EH (cell line): ENCODE data around the gene DRAXIN.

Experiments used
- DNase-seq: peaks from one replicate; pipeline ENCODE4 v3.0.0-alpha.2; 2015; ENCODE audit warnings: low read depth

Gene DRAXIN

DNA sequence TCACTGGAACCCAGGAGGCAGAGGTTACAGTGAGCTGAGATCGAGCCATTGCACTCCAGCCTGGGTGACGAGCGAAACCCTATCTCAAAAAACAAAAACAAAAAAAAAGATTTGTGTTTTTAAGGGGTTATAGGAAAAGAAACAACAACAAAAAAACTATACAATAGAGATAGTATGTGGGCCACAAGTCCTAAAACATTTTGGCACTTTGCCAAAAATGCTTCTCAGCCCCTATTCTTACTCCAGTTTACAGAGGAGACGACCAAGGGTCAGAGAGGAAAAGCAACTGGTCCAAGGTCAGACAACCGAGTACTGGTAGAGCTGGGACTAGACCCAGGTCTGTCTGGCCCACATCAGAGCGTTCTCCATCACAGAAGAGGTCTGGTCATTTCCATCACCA lies 33.9 kb upstream of the DRAXIN start:
- DNase-seq: no peak

DNA sequence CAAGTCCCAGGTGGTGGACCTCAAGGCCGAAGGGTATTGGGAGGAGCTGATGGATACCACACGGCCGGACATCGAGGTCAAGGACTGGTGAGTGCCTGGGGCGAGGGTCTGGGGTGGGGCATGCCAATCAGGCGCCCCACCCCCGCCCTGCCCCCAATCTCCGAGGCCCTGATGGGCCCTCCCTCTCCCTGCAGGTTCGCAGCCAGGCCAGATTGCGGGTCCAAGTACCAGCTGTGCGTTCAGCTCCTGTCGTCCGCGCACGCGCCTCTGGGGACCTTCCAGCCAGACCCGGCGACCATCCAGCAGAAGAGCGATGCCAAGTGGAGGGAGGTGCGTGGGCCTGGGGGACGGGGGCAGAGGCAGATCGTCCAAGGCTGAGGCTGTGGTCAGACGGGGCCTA lies 33.0 kb upstream of the DRAXIN start:
- no peak for DNase-seq

DNA sequence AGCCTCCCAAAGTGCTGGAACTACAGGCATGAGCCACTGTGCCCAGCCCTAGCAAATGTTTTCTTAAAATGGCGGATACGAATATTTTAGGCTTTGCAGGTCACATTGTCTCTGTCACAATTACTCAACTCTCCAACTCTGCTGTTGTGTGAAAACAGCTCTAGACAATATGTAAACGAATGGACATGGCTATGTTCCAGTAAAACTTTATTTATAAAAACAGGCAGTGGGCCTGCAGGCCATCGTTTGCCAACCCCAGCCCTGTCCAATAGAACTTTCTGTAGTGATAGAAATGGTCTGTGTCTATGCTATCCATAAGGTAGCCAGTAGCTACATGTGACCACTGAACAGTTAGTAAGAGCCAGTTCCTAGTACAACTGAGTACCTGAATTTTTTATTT lies 31.8 kb upstream of the DRAXIN start:
- DNase-seq: no peak

DNA sequence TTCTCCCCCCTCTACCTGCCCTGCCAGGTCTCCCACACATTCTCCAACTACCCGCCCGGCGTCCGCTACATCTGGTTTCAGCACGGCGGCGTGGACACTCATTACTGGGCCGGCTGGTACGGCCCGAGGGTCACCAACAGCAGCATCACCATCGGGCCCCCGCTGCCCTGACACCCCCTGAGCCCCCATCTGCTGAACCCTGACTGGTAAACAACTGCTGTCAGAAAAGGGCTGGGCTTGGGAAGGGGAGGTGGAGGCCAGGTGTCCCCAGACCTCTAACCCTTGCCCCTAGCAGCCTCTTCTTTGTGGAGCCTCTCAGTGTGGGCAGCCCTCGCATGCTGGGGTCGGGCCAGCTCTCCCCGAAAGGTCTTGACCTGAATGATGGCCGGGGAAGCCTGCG lies 30.4 kb upstream of the DRAXIN start:
- no peak for DNase-seq

DNA sequence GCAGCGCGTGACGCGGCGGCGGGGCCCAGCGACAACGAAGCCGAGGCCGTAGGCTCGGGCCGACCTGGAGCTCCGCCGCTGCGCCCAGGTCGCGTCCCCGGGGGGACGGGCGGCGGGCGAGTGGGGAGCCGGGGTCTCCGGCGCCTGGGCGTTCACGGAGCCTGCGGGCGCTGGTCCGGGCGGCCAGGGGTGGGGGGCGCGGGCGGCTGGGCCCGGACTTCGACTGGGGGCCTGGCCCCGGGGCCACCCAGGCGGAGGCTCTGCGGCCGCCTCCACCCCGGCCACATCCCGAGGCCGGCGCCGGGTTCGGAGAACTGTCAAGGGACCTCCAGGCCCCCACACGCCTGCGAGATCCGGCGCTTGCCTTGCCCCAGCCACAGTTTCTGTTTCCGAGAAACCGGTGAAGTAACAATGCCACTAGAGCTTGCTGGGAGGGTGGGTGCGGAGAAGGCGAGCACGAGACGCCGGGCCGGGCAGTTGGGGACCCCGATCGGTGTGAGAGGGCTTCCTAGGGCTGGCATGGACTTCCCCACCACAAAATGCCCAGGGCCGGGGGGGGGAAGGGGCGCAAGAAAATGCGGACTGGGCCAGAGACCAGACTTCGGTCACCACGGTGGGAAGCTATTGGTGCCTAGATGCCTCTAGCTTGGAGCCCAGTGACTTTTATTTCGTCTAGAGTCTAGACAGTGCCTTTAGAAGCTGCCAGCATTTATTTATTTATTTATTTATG lies 27.0 kb upstream of the DRAXIN start:
- peak; percentile 51 for DNase-seq

DNA sequence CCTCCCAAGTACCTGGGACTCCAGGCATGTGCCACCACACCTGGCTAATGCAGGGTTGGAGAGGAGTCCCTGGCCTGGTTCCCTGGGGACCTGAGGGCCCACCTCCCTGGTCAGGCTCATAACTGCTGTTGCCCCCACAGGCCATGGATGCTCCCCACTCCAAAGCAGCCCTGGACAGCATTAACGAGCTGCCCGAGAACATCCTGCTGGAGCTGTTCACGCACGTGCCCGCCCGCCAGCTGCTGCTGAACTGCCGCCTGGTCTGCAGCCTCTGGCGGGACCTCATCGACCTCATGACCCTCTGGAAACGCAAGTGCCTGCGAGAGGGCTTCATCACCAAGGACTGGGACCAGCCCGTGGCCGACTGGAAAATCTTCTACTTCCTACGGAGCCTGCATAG lies 23.0 kb upstream of the DRAXIN start:
- DNase-seq: no peak

DNA sequence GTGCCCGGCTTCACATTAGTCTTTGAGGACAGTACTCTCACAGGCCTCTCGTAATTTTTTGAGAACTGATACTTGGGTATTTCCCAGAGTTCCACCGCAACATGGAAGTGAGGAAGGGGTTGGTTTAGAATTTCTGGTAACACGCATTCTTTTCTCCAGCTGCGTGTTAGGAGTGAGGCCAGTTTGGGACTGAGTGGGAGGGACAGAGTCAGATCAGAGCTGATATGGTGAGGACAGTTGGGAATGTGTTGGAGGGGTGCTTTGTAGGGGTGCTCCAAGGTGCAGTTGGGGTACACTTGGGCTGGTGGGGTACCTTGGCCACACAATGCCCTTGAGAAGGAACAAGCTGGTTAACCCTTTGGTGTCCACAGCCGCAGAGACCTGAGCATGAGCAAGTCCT lies 20.8 kb upstream of the DRAXIN start:
- no peak for DNase-seq

DNA sequence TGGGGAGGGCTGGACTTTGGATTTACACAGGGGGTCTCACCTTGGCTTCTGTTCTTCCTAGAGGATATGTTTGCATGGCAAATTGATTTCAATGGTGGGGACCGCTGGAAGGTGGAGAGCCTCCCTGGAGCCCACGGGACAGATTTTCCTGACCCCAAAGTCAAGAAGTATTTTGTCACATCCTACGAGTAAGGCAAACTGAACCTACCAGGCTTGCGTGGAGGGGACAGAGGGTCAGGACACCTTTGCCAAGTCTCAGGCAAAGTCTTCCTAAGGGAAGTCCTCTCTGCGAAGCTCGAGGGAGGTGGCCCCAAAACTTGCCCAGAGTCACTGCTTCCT lies 20.3 kb upstream of the DRAXIN start:
- no peak for DNase-seq

DNA sequence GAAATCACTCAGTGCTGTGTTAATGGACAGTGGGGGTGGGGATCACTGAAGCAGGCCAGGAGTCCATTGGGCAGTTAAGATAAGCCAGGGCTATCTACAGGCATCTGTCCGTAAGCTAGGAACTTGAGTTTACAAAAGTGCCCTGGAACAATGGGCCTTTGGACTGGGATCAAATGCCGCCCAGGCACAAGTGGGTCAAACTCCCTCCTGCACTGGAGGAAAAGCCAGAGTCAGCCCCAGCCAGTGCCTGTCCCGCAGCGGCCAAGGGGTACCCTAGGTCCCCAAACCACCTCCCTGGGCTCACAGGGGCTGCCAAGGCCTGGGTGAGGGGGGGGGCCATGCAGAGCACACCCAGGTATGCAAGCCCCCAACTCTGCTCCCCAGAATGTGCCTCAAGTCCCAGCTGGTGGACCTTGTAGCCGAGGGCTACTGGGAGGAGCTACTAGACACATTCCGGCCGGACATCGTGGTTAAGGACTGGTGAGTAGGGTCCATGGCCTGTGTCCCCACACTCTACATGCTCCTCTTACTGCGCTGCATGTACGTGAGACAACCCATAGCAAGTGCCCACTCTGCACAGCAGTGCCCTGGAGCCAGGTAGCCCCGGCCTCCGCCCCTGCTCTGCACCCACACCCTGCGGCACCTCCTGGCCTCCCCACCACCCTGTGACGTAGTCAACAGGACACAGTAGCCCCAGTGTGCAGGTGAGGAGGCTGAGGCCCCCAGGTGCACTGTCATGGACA lies 19.8 kb upstream of the DRAXIN start:
- DNase-seq: no peak

DNA sequence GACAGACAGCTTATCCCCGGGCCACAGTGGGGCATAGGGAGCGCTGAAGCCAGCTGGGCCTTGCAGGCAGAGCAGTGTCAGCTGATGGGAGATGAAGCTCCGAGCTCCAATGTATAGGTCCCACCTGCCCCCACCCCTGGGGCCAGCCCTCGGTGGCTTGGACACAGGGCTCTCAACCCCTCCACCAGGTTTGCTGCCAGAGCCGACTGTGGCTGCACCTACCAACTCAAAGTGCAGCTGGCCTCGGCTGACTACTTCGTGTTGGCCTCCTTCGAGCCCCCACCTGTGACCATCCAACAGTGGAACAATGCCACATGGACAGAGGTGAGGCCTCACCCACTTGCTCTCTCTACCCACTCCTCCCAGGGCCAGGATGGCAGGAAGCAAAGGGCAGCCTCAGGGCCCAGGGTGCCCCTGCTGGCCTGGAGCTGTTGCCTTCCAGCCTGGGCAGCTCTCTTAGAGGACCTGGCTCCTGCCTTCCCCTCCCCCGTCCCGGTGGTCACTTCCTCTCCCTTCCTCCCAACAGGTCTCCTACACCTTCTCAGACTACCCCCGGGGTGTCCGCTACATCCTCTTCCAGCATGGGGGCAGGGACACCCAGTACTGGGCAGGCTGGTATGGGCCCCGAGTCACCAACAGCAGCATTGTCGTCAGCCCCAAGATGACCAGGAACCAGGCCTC lies 18.3 kb upstream of the DRAXIN start:
- no peak for DNase-seq

DNA sequence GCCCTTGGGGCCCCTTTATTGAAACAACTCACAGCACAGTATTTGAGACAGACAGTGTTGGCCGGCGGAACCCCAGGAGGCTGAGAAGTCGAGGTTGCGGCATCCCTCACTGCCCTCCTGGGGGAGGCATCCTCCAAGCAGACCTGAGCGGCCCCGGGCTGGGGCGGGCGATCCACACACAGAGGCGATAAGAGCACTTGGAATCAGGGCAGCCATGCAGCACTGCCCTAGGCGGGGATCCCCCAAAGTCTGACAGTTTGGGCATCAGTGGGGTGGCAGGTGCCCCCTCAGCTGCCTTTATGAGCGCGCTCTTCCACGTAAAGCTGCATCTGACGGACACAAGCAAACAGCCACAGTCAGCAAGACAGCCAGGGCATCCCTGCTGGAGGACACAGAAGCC lies 17.0 kb upstream of the DRAXIN start:
- no peak for DNase-seq

DNA sequence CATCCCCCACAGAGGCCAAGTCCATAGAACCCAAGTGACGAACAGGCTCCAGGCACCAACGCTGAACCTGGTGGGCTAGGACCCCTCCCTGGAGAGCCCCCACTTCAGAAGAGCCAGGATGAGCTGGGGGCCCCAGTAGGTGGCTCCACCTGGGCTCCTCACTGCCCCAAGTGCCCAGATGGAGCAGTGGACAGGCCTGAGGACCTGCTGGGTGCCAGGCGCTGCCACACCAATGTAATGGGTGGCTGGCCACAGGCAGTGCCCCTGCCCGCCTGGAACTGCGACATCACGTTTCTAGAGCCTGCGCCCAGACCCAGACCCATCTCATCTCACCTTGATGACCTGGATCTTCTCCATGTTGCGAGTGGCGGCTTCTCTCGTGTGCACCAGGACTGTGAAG lies 16.2 kb upstream of the DRAXIN start:
- DNase-seq: no peak

DNA sequence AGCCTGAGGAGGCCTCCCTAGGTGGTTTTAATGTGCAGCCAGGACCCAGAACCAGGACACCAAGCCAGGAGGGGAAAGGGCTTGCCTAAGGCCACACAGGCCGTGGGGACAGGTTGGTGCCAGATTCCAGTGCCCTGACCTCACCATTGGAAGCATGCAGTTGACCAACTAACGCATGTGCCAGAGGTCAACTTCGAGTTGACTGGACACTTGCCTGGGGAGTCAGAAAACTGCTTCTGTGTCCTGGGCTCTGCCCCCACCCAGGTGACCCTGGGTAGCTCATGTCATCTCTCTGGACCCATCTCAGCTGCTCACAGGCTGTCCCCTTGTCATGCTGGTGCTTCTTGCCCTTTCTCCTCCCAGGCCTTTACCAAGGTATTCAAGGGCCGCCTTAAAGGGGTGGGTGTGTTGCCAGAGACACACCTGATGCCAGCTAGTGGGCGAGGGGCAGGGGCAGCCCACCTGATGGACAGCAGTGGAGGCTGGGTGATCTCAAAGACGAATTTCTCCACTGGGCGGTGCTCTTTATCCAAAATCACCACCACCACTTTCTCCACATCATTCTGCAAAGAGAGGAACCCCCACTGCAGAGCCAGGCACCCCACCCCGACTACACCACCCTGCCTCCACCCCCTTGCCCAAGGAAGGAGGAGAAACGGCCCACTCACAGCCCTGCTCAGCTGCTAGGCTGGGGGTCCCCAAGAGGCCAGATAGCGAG lies 15.0 kb upstream of the DRAXIN start:
- no peak for DNase-seq

DNA sequence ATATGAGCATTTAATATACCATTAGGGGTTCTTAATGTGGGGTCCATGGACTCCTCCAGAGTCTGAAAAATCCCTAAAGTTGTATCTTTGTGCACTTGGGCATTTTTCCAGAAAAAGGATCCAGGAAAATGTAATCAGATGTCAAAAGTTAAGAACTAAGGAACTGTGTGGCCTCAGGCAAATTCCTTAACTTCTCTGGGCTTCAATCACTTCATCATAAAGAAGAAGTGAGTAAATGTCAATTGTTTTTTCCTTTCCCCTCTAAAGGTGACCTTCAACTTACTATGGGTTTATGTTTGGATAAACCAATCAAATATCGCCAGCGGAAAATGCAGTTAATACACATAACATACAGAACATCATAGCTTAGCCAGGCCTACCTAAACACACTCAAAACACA lies 13.1 kb upstream of the DRAXIN start:
- DNase-seq: no peak

DNA sequence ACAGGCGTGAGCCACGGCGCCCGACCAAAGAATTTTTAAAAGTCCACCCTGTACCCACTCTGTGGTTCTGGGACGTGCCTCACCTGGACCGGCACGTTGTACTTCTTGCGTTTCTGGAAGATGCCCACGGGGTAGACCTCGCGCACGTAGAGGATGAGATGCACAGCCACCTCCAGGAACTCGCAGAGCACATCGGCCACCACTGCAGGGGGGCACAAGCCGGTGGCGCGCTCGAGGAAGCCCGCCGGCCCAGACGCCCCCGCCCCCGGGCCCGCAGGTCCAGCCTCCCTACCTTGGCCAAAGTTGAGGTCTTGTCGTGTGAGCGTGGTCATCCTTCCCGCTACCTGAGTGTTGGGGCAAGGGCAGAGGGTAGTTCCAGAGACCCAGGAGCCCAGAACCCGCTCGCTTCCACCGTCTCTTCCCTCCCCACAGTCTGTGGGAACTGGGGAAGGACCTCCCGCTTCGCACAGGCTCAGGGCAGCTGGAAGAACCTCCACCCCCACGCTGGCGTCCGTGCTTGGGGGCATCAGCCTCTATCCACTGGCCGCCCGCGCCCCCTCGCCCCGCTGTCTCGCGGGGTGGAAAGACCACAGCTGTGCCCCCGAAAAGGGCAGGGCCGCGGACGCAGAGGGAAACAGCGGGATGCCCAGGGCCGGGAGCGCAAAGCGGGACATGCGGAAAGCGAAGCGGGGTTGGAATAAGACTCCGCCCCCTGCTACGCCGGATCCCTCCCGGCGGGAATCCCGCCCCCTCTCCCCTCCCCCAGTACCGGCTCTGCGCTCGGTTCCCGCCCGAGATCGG lies 11.0 kb upstream of the DRAXIN start:
- no peak for DNase-seq

DNA sequence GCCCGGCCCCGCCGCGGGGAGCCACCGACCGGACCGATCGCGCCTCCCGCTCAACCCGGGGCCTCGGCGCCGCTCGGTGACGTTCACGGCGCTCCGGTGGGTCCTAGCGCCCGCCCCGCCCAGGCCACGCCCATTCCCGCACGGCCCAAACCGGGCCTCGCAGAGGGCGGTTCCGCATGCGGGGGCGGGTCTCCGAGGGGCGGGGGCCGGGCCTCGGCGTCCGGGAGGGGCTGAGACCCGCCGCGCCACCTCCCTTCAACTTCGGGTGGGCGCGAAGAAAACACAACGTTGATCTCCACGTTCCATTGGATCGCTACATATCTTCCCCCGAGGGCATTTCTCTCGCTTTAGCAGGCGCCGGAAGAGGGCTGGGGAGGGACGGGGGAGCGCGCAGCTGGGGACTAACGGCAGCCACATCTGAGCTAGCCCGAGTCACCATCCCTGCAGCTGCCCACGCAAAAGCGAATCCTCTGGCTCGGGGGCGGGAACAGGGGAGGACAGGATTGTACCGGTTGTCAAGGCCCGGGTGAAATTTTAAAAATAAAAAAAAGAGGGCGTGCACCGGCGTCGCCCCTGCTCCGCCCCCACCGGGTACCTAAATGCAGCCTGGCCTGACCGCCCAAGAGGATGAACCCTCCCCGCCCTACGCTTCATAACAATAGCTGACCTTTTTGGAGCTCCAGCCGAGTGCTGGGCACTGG lies 10.3 kb upstream of the DRAXIN start, which contains the start of gene MAD2L2:
Gene MAD2L2 (minus strand): TSS at position 78 of the 701 bp plus-strand sequence. CDS start 547 bp downstream, outside the sequence.
- peak; percentile 86 for DNase-seq

DNA sequence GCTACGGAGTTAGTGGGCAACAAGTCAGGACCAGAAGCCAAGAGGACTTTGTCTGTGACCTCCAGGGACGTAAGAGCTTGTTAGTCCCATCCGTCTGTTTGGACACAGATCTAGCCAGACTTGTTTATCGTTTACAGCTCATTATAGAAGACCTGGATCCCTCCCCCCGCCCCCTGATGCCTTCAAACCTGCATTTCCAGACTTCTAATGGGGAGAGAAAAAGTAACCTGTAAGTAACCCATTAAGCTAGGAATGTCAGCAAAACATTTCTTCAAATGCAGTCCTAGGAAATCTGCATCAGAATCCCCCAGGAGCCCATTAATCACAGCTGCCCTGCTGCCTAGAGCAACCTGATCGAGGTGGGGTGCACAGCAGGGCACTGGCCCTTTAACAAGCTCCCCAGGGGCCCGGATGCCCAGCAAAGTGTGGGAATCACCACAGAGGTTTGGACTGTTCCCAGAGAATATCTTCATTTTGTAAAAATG lies 9.2 kb upstream of the DRAXIN start:
- DNase-seq: peak; percentile 12

DNA sequence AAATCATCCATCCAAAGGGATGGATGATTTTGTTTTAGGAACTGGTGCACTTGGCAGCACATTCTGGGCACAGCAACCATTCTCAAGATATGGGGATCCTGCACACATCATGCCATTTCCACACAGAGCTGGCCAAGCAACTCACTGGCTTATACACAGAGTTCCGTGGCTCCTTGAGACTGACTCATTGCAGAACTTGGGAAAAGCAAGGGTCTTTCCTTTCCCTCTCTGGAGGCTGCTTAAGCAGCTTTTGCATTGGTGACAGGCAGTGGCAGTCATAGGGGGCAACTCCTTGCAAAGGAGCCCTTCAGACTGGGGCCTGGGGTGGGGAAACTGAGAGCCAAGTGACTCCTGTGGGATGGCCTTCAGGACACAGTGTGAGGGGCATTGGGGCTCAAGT lies 8.7 kb upstream of the DRAXIN start:
- no peak for DNase-seq

DNA sequence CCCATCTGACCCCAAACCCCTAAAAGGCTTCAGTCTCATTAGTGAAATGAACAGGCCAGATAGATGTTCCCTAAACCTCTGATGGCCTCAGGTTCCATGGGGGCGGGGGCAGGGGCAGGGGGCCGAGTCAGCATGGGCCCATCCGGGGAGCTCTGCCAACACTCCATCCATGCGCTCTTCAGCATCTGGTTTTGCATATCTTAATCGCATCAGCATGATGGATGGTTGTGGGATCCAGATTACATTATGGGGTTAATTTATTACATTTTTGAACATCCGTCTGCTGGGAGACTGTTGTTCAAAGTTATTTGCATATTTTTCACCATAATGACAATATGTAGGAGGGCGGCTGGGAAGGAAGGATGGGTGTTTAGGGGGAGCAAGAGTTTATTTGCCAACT lies 7.4 kb upstream of the DRAXIN start:
- no peak for DNase-seq

DNA sequence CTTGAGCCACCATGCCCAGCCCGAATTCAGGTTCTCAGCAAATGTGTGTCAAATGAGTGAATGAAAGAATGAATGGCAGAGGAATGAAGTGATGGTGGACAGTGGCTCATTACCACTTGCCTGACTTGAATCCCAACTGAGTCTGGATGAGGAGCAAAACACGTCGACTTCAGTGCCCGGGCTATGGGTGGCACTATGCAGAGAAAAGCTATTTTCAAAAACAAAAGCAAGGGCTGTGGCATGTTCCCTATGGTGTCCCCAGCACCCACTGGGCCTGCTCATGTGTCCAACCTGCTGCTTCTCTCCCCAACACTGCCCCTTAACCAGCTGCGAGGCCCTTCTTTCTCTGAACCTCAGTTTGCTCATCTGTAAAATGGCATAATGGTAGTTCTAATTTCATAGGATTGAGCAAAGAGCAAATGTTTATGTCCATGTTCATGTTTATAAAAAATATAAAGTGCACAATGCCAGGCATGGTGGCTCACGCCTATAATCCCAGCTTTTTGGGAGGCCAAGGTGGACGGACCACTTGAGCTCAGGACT lies 6.2 kb upstream of the DRAXIN start:
- DNase-seq: no peak

DNA sequence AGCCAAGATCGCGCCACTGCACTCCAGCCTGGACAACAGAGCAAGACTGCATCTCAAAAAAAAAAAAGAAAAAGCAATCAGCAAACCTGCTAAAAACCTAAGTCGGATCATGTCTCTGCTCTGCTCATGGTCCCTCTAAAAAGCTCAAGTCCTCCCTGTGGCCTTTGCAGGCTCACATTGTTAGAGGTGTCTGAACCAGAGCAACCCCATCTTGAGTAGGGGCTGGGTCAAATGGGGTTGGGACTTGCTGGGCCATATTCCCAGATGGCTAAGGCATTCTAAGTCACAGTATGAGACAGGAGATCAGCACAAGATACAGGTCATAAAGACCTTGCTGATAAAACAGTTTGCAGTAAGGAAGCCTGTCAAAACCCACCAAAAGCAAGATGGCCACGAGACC lies 3.0 kb upstream of the DRAXIN start:
- no peak for DNase-seq
